DND-41 (cell line): ENCODE results near the gene CCDC142.

ENCODE experiments used
- EZH2 ChIP-seq: IDR thresholded peaks from 3 replicates; pipeline ENCODE4 v1.6.1; 2012; ENCODE audit warnings: borderline replicate concordance, low read depth, mild to moderate bottlenecking, moderate library complexity, low read length, inconsistent platforms; ENCODE audit not compliant: severe bottlenecking
- TF ChIP-seq, protein P1 (sequence below): IDR thresholded peaks from 2 replicates; pipeline ENCODE4 v1.5.1; 2012; ENCODE audit warnings: borderline replicate concordance, low read length, moderate library complexity, mild to moderate bottlenecking; ENCODE audit not compliant: poor library complexity, severe bottlenecking; ENCODE audit errors: extremely low read depth

GRCh38 chr2:74439373-74439772, 43.4 kb downstream of the CCDC142 start:
- no peak for TF ChIP-seq EZH2
- TF ChIP-seq, protein P1, sequence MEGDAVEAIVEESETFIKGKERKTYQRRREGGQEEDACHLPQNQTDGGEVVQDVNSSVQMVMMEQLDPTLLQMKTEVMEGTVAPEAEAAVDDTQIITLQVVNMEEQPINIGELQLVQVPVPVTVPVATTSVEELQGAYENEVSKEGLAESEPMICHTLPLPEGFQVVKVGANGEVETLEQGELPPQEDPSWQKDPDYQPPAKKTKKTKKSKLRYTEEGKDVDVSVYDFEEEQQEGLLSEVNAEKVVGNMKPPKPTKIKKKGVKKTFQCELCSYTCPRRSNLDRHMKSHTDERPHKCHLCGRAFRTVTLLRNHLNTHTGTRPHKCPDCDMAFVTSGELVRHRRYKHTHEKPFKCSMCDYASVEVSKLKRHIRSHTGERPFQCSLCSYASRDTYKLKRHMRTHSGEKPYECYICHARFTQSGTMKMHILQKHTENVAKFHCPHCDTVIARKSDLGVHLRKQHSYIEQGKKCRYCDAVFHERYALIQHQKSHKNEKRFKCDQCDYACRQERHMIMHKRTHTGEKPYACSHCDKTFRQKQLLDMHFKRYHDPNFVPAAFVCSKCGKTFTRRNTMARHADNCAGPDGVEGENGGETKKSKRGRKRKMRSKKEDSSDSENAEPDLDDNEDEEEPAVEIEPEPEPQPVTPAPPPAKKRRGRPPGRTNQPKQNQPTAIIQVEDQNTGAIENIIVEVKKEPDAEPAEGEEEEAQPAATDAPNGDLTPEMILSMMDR = no peak
